Trophoblast cell (in vitro differentiated cells and primary cell): ENCODE measurements around the gene CAPN10.

Experiments
- DNase-seq, 2 donors: peaks; one replicate each; pipeline ENCODE4 v3.0.0-alpha.2; 2016
- H2AFZ ChIP-seq: 2 replicates; pipeline ENCODE4 v1.6.1; 2013; ENCODE audit warnings: low read length, moderate library complexity, mild to moderate bottlenecking; ENCODE audit not compliant: insufficient read depth, poor library complexity
- H2AK5ac ChIP-seq: 2 replicates; pipeline ENCODE4 v1.6.1; 2013; ENCODE audit warnings: mild to moderate bottlenecking, low read length
- H2BK120ac ChIP-seq: 2 replicates; pipeline ENCODE4 v1.6.1; 2013; ENCODE audit warnings: low read length, mild to moderate bottlenecking, moderate library complexity; ENCODE audit not compliant: insufficient read depth, poor library complexity
- H2BK12ac ChIP-seq: 2 replicates; pipeline ENCODE4 v1.6.1; 2013; ENCODE audit warnings: mild to moderate bottlenecking, low read length, moderate library complexity
- H2BK5ac ChIP-seq: 2 replicates; pipeline ENCODE4 v1.6.1; 2013; ENCODE audit warnings: low read length, low read depth, moderate library complexity, mild to moderate bottlenecking; ENCODE audit not compliant: poor library complexity
- H3K14ac ChIP-seq: 2 replicates; pipeline ENCODE4 v1.6.1; 2013; ENCODE audit warnings: mild to moderate bottlenecking, low read length
- H3K18ac ChIP-seq: 2 replicates; pipeline ENCODE4 v1.6.1; 2013; ENCODE audit warnings: mild to moderate bottlenecking, low read length
- H3K23ac ChIP-seq: 2 replicates; pipeline ENCODE4 v1.6.1; 2013; ENCODE audit warnings: low read length
- H3K27ac ChIP-seq: 2 replicates; pipeline ENCODE4 v1.5.1; 2013; ENCODE audit warnings: low read depth, mild to moderate bottlenecking, inconsistent platforms, low read length, moderate library complexity
- H3K27me3 ChIP-seq: 2 replicates; pipeline ENCODE4 v1.6.1; 2013; ENCODE audit warnings: inconsistent platforms, mild to moderate bottlenecking, low read length, moderate library complexity; ENCODE audit not compliant: insufficient read depth
- H3K36me3 ChIP-seq, 2 experiments: 1 replicate in 1 of 2; 2 replicates in 1 of 2; pipeline ENCODE4 v1.6.1; 2013; ENCODE audit warnings: low read length in 2 of 2, mild to moderate bottlenecking in 2 of 2, moderate library complexity in 1 of 2; ENCODE audit not compliant: insufficient read depth in 2 of 2, control insufficient read depth in 1 of 2
- H3K4ac ChIP-seq: 2 replicates; pipeline ENCODE4 v1.6.1; 2013; ENCODE audit warnings: low read depth, mild to moderate bottlenecking, low read length, moderate library complexity
- H3K4me1 ChIP-seq, 2 experiments: 1 replicate in 1 of 2; 2 replicates in 1 of 2; pipeline ENCODE4 v1.6.1; 2013; ENCODE audit warnings: low read length in 2 of 2, mild to moderate bottlenecking in 2 of 2, moderate library complexity in 1 of 2; ENCODE audit not compliant: insufficient read depth in 2 of 2, control insufficient read depth in 1 of 2
- H3K4me2 ChIP-seq: 2 replicates; pipeline ENCODE4 v1.6.1; 2013; ENCODE audit warnings: inconsistent platforms, mild to moderate bottlenecking, low read length, moderate library complexity
- H3K4me3 ChIP-seq: 2 replicates; pipeline ENCODE4 v1.5.1; 2013; ENCODE audit warnings: mild to moderate bottlenecking, low read depth, low read length, inconsistent platforms
- H3K79me1 ChIP-seq: one replicate; pipeline ENCODE4 v1.6.1; 2013; ENCODE audit warnings: low read length
- H3K79me2 ChIP-seq: 2 replicates; pipeline ENCODE4 v1.6.1; 2013; ENCODE audit warnings: low read length, mild to moderate bottlenecking; ENCODE audit not compliant: control insufficient read depth, insufficient read depth, poor library complexity
- H3K9ac ChIP-seq: 2 replicates; pipeline ENCODE4 v1.6.1; 2013; ENCODE audit warnings: mild to moderate bottlenecking, low read length
- H3K9me3 ChIP-seq: 2 replicates; pipeline ENCODE4 v1.6.1; 2013; ENCODE audit warnings: low read depth, mild to moderate bottlenecking, control low read depth, inconsistent platforms, low read length; ENCODE audit not compliant: insufficient read depth
- H4K12ac ChIP-seq: 2 replicates; pipeline ENCODE4 v1.6.1; 2013; ENCODE audit warnings: low read depth, mild to moderate bottlenecking, low read length, moderate library complexity
- H4K8ac ChIP-seq: 2 replicates; pipeline ENCODE4 v1.6.1; 2013; ENCODE audit warnings: low read depth, mild to moderate bottlenecking, low read length, moderate library complexity
- H4K91ac ChIP-seq: one replicate; pipeline ENCODE4 v1.6.1; 2013; ENCODE audit warnings: low read depth, mild to moderate bottlenecking, low read length, moderate library complexity
- WGBS: extraction: QIAGEN DNeasy Blood & Tissue Kit; methylation state at CpG from one replicate; pipeline ENCODE4 v1.1.7; 2013; ENCODE audit warnings: missing lambda C conversion rate; ENCODE audit not compliant: insufficient read length, insufficient coverage; ENCODE audit errors: extremely low coverage; 5-methylcytosine and 5-hydroxymethylcytosine counted together

Gene CAPN10

GRCh38 chr2:240570531-240571313 lies 15.8 kb upstream of the CAPN10 start:
- no peak overlapping the region for H3K9ac ChIP-seq
- no peak overlapping the region for H4K12ac ChIP-seq
- H3K4me3 ChIP-seq, result no peak overlapping the region
- no peak overlapping the region for H2BK12ac ChIP-seq
- no peak overlapping the region for H4K91ac ChIP-seq
- H3K4ac ChIP-seq, result no peak overlapping the region
- no peak overlapping the region for H3K27ac ChIP-seq
- H3K9me3 ChIP-seq, result peaks cover 2% of the 10 kb centered on the region
- H2BK120ac ChIP-seq, result no peak overlapping the region
- no peak overlapping the region for H2BK5ac ChIP-seq
- no peak overlapping the region for H3K14ac ChIP-seq
- H3K79me2 ChIP-seq, result no peaks in the 10 kb centered on the region
- DNase-seq, result no peak
- no peak overlapping the region for H4K8ac ChIP-seq
- peaks cover 17 to 20% of the 10 kb centered on the region in 2 experiments for H3K36me3 ChIP-seq
- H3K4me1 ChIP-seq, result peaks cover 26 to 35% of the 10 kb centered on the region in 2 experiments
- H3K4me2 ChIP-seq, result no peak overlapping the region
- H3K18ac ChIP-seq, result no peak overlapping the region
- no peak overlapping the region for H3K23ac ChIP-seq
- WGBS, result no CpG with 5 or more reads among the region's 11 CpGs
- no peak overlapping the region for H2AK5ac ChIP-seq
- H2AFZ ChIP-seq, result no peak overlapping the region
- H3K27me3 ChIP-seq, result no peaks in the 10 kb centered on the region
- peaks cover 13% of the 10 kb centered on the region for H3K79me1 ChIP-seq

GRCh38 chr2:240571314-240571973 lies 15.1 kb upstream of the CAPN10 start:
- no peak overlapping the region for H3K14ac ChIP-seq
- H3K4me2 ChIP-seq, result no peak overlapping the region
- H3K9me3 ChIP-seq, result peaks cover 2% of the 10 kb centered on the region
- no peak overlapping the region for H3K4me3 ChIP-seq
- no peak overlapping the region for H3K18ac ChIP-seq
- H2BK5ac ChIP-seq, result no peak overlapping the region
- H4K8ac ChIP-seq, result no peak overlapping the region
- WGBS, result no CpG with 5 or more reads among the region's 18 CpGs
- no peak overlapping the region for H4K91ac ChIP-seq
- no peaks in the 10 kb centered on the region for H3K27me3 ChIP-seq
- no peaks in the 10 kb centered on the region for H3K79me2 ChIP-seq
- H3K23ac ChIP-seq, result no peak overlapping the region
- H3K4me1 ChIP-seq, result peaks cover 20 to 30% of the 10 kb centered on the region in 2 experiments
- H2BK12ac ChIP-seq, result no peak overlapping the region
- H3K4ac ChIP-seq, result no peak overlapping the region
- H2BK120ac ChIP-seq, result no peak overlapping the region
- H4K12ac ChIP-seq, result no peak overlapping the region
- H3K9ac ChIP-seq, result no peak overlapping the region
- peaks cover 21 to 28% of the 10 kb centered on the region in 2 experiments for H3K36me3 ChIP-seq
- DNase-seq, result no peak
- H2AFZ ChIP-seq, result no peak overlapping the region
- H3K79me1 ChIP-seq, result peaks cover 9% of the 10 kb centered on the region
- no peak overlapping the region for H3K27ac ChIP-seq
- no peak overlapping the region for H2AK5ac ChIP-seq

- no peak overlapping the region for H3K18ac ChIP-seq
- H4K8ac ChIP-seq, result no peak overlapping the region
- peaks cover 11 to 21% of the 10 kb centered on the region in 2 experiments for H3K4me1 ChIP-seq
- H4K12ac ChIP-seq, result peak overlapping the region; percentile 12
- no peak for DNase-seq
- H3K9me3 ChIP-seq, result peaks cover 2% of the 10 kb centered on the region
- peaks cover 31 to 37% of the 10 kb centered on the region in 2 experiments for H3K36me3 ChIP-seq
- H2BK12ac ChIP-seq, result no peak overlapping the region
- no peak overlapping the region for H3K9ac ChIP-seq
- peaks cover 7% of the 10 kb centered on the region for H3K79me1 ChIP-seq
- no peak overlapping the region for H3K4ac ChIP-seq
- H3K14ac ChIP-seq, result no peak overlapping the region
- H2BK5ac ChIP-seq, result no peak overlapping the region
- no peak overlapping the region for H2AK5ac ChIP-seq
- H3K79me2 ChIP-seq, result no peaks in the 10 kb centered on the region
- no peak overlapping the region for H3K4me3 ChIP-seq
- H3K27ac ChIP-seq, result no peak overlapping the region
- no peak overlapping the region for H2AFZ ChIP-seq
- H3K27me3 ChIP-seq, result no peaks in the 10 kb centered on the region
- H2BK120ac ChIP-seq, result no peak overlapping the region
- H3K23ac ChIP-seq, result no peak overlapping the region
- no peak overlapping the region for H4K91ac ChIP-seq
- no CpG with 5 or more reads among the region's 30 CpGs for WGBS
- H3K4me2 ChIP-seq, result no peak overlapping the region
Measured at GRCh38 chr2:240572141-240573031, 14.1 kb upstream of the CAPN10 start.

- peaks cover 4% of the 10 kb centered on the region for H3K79me1 ChIP-seq
- no peak overlapping the region for H2BK5ac ChIP-seq
- peaks cover 8 to 15% of the 10 kb centered on the region in 2 experiments for H3K4me1 ChIP-seq
- H4K12ac ChIP-seq, result peak overlapping the region; percentile 12
- no peak overlapping the region for H3K18ac ChIP-seq
- no peak overlapping the region for H3K4me2 ChIP-seq
- peaks cover 37 to 43% of the 10 kb centered on the region in 2 experiments for H3K36me3 ChIP-seq
- H3K9me3 ChIP-seq, result peaks cover 2% of the 10 kb centered on the region
- no peak overlapping the region for H3K14ac ChIP-seq
- H2AK5ac ChIP-seq, result no peak overlapping the region
- no peaks in the 10 kb centered on the region for H3K27me3 ChIP-seq
- H4K8ac ChIP-seq, result no peak overlapping the region
- no peak overlapping the region for H3K23ac ChIP-seq
- H2BK12ac ChIP-seq, result no peak overlapping the region
- no CpG with 5 or more reads among the region's 20 CpGs for WGBS
- no peak overlapping the region for H3K27ac ChIP-seq
- no peaks in the 10 kb centered on the region for H3K79me2 ChIP-seq
- no peak overlapping the region for H2BK120ac ChIP-seq
- no peak overlapping the region for H3K9ac ChIP-seq
- DNase-seq, result no peak
- no peak overlapping the region for H3K4ac ChIP-seq
- H2AFZ ChIP-seq, result no peak overlapping the region
- H3K4me3 ChIP-seq, result no peak overlapping the region
- H4K91ac ChIP-seq, result no peak overlapping the region
Measured at GRCh38 chr2:240573071-240573515, 13.4 kb upstream of the CAPN10 start.
